ENCODE measurements around the gene MELTF. TPM values are rescaled to one million over a fixed set of nuclear protein-coding genes. Genes with fewer than 3 reads are reported as not detected.
A peak's percentile ranks its signal among the peaks of the same experiment; 100 is the strongest.

The MELTF gene
- total RNA-seq, 5 donors from 2014 or later (not counting 1 experiment from before 2014, with no cell fraction given): 1.2 to 2.6 (median 1.6) TPM

DNA sequence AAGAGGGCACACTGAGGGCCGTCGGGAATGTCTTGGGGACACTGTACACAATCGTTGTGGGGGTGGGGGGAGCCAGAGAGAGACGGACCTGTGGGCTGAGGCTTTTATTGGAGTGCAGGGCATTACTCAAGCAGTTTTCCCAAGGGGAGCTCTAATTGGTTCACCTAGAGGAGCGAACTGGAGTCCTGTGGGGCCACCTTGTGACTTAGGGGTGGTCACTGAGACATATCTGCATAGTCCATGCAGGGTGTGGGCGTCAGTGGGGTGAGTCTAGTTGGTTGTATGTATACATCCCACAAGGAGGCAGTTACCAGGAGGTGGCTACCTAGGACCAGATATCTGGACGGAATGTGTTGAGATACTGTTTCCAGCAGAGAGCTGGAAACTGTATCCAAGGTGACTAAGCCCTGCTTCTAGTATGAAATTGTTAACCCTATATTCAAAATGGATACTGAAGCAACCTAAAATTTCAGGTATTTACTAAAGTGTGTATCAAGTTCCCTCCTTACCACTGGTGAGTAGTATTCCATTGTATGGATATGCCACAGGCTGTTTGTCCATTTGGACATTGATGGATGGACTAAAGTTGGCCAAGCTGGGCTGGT lies 58.4 kb downstream of the MELTF start:
- no peak overlapping the region for H3K4me3 ChIP-seq (ENCODE audit: control insufficient read depth in 1 of 2, extremely low read depth in 1 of 2, low read length in 1 of 2)
- H3K9me3 Mint-ChIP-seq: no peaks in the 10 kb centered on the region
- no peak overlapping the region for H3K27ac ChIP-seq (ENCODE audit: low read length)
- ChIA-PET CTCF (interaction anchor here (0.6 to 1.5 kb wide), 2 partner anchors 134 to 485 kb away, joined by 4 to 5 read pairs; no protein-coding TSS in a partner anchor), POLR2A (no interaction called here)
- H3K27ac Mint-ChIP-seq: no peak overlapping the region
- no peak for ATAC-seq (replicated peaks in 1 of 4)
- 92% methylated on average over 2 of the region's 7 CpGs for WGBS (ENCODE audit: insufficient coverage)
- H3K4me1 Mint-ChIP-seq: peaks cover 8 to 16% (median 9%) of the 10 kb centered on the region in 3 donors
- H3K9me3 ChIP-seq: no peaks in the 10 kb centered on the region
- peaks cover 0 to 11% of the 10 kb centered on the region in 2 experiments for H3K4me1 ChIP-seq (ENCODE audit: control insufficient read depth in 1 of 2, extremely low read depth in 1 of 2, insufficient read depth in 2 of 2, low read length in 2 of 2)
- no peak for DNase-seq
- H3K36me3 ChIP-seq (ENCODE audit: control insufficient read depth in 2 of 2, extremely low read depth in 1 of 2, insufficient read depth in 1 of 2, low read length in 1 of 2): no peaks in the 10 kb centered on the region
- peaks cover 0 to 26% of the 10 kb centered on the region in 2 experiments for H3K27me3 ChIP-seq (replicated peaks in 1 of 2; ENCODE audit: control insufficient read depth in 2 of 2, extremely low read depth in 1 of 2, insufficient read depth in 2 of 2, low read length in 1 of 2)
- no peaks in the 10 kb centered on the region for H3K36me3 Mint-ChIP-seq
- peaks cover 0 to 12% of the 10 kb centered on the region in 2 donors for H3K27me3 Mint-ChIP-seq
- peak overlapping the region in 2 of 3 donors; percentile 73 to 74 for H3K4me3 Mint-ChIP-seq

DNA sequence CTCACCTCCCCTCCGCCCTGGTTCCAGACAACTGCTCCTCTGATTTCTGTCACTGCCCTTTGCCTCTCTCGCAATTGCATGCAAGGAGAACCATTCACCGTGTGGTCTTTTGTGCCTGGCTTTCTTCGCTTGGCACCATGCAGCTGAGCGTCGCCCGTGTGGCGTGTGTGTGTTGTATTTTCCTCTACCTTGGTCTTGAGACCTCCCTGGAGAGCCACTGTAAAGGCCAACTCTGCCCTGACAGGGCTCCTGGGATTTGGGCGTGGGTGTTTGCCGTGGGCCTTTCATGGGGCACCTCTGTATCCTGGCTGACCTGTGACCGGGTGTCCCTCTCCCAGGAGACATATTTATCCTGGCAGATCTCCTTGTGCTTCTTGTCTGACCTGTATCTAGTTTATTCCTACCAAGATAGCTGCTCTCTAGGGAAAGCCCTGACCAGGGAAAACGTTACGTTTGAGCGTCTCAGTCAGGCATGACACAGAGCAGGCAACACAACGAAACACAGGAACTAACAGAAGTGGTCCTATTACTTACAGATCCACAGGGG lies 59.0 kb downstream of the MELTF start:
- Histone ChIP-seq H3K4me1 (ENCODE audit: control insufficient read depth in 1 of 2, extremely low read depth in 1 of 2, insufficient read depth in 2 of 2, low read length in 2 of 2) (peaks cover 0 to 11% of the 10 kb centered on the region in 2 experiments), H3K27ac (ENCODE audit: low read length) (no peak overlapping the region), H3K27me3 (replicated peaks in 1 of 2; ENCODE audit: control insufficient read depth in 2 of 2, extremely low read depth in 1 of 2, insufficient read depth in 2 of 2, low read length in 1 of 2) (peaks cover 0 to 26% of the 10 kb centered on the region in 2 experiments), H3K9me3 (no peaks in the 10 kb centered on the region), H3K36me3 (ENCODE audit: control insufficient read depth in 2 of 2, extremely low read depth in 1 of 2, insufficient read depth in 1 of 2, low read length in 1 of 2) (no peaks in the 10 kb centered on the region), H3K4me3 (ENCODE audit: control insufficient read depth in 1 of 2, extremely low read depth in 1 of 2, low read length in 1 of 2) (no peak overlapping the region)
- H3K9me3 Mint-ChIP-seq: no peaks in the 10 kb centered on the region
- CTCF ChIA-PET: interaction anchor here (0.6 to 1.5 kb wide), 2 partner anchors 133 to 484 kb away, joined by 4 to 5 read pairs; no protein-coding TSS in a partner anchor
- peak overlapping the region; percentile 68 to 74 (median 73) for H3K4me3 Mint-ChIP-seq
- H3K36me3 Mint-ChIP-seq: no peaks in the 10 kb centered on the region
- DNase-seq (no peak), ATAC-seq (replicated peaks in 1 of 4) (no peak)
- POLR2A ChIA-PET: no interaction called here
- H3K27ac Mint-ChIP-seq: no peak overlapping the region
- 86% methylated on average over 15 of the region's 15 CpGs for WGBS (ENCODE audit: insufficient coverage)
- peaks cover 0 to 12% of the 10 kb centered on the region in 2 donors for H3K27me3 Mint-ChIP-seq
- H3K4me1 Mint-ChIP-seq: peaks cover 8 to 16% (median 9%) of the 10 kb centered on the region in 3 donors

DNA sequence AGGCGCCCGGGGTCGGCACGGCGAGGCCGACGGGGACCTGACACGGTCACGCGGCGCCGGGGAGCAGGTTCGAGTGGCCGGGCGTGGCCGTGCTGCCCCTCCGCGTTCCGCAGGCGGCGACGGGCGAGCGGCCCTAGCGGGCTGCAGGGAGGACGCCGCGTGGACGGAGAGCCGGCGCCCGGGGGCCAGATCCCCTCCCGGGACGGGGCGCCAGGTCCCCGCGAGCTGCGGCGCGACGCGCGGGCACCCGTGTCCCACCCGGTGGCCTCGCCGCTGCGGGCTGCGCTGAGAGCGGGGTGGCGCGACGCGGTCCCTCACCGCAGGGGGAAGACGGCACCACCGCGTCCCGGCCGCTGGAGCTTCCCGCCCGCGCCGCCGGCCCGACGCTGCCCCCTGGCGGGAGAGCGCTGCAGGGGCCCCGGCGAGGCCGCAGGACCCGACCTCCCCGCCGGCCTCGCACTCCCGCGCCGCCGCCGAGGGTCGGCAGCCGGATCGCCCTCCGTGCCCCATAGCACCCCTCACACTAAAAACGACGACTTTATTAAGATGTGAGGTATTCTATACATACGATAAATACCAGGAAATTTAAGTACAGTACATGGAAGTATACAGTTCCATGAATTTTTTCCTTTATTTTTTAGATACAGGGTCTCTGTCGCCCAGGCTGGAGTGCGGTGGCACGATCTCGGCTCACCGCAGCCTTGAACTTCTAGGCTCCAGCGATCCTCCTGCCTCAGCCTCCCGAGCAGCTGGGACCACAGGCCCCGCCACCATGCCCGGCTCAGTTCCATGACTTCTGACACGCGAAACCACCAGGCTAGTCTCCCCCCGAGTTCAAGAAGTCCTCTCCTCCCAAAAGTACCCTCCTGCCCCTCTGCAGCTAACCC lies 59.7 kb downstream of the MELTF start:
- 11% methylated on average over 84 of the region's 100 CpGs for WGBS (ENCODE audit: insufficient coverage)
- ATAC-seq (replicated peaks in 1 of 4): peak; percentile 76 to 84 (median 79)
- H3K9me3 ChIP-seq: no peaks in the 10 kb centered on the region
- H3K27me3 ChIP-seq (replicated peaks in 1 of 2; ENCODE audit: control insufficient read depth in 2 of 2, extremely low read depth in 1 of 2, insufficient read depth in 2 of 2, low read length in 1 of 2): peaks cover 0 to 26% of the 10 kb centered on the region in 2 experiments
- DNase-seq: peak in 33 of 35 experiments; percentile 26 to 84 (median 47)
- peaks cover 0 to 12% of the 10 kb centered on the region in 2 donors for H3K27me3 Mint-ChIP-seq
- CTCF ChIA-PET: interaction anchor here in 1 of 2 donors (0.7 to 1.5 kb wide), 3 partner anchors 103 to 133 kb away, joined by 3 to 5 read pairs (median 5); no protein-coding TSS in a partner anchor
- H3K4me3 ChIP-seq (ENCODE audit: control insufficient read depth in 1 of 2, extremely low read depth in 1 of 2, low read length in 1 of 2): peak overlapping the region; percentile 46 to 68
- H3K27ac Mint-ChIP-seq: no peak overlapping the region
- peaks cover 0 to 11% of the 10 kb centered on the region in 2 experiments for H3K4me1 ChIP-seq (ENCODE audit: control insufficient read depth in 1 of 2, extremely low read depth in 1 of 2, insufficient read depth in 2 of 2, low read length in 2 of 2)
- no peaks in the 10 kb centered on the region for H3K36me3 Mint-ChIP-seq
- no peaks in the 10 kb centered on the region for H3K9me3 Mint-ChIP-seq
- no peak overlapping the region for H3K27ac ChIP-seq (ENCODE audit: low read length)
- H3K4me1 Mint-ChIP-seq: peaks cover 8 to 16% (median 9%) of the 10 kb centered on the region in 3 donors
- no peaks in the 10 kb centered on the region for H3K36me3 ChIP-seq (ENCODE audit: control insufficient read depth in 2 of 2, extremely low read depth in 1 of 2, insufficient read depth in 1 of 2, low read length in 1 of 2)
- peak overlapping the region; percentile 68 to 74 (median 73) for H3K4me3 Mint-ChIP-seq
- POLR2A ChIA-PET: no interaction called here

DNA sequence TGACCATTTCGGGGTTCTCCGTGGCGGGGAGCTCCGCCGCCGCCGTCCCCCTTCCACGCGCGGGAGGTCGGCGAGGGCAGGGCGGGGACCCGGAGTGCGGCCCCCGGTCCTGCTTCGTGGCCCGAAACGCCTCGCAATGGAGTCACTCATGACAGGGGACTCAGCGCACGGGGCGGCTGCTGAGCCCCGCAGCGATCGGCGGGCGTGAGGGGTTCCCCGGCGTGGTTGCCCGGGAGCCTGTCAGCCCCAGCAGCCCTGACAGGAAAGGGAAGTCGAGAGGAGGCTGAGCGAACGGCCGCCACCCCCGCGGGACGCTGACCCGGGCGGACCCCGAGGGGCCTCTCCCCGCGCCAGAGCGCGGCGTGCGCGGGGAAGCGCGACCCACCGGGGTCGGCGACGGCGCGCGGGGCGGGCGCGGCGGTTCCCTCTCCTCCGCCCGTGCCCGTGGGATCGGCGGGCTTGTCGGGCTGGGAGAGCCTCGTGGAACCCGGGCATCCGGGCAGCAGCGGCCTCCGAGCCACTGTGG lies 60.4 kb downstream of the MELTF start:
- Histone ChIP-seq H3K27ac (ENCODE audit: low read length) (no peak overlapping the region), H3K36me3 (ENCODE audit: control insufficient read depth in 2 of 2, extremely low read depth in 1 of 2, insufficient read depth in 1 of 2, low read length in 1 of 2) (no peaks in the 10 kb centered on the region), H3K4me3 (ENCODE audit: control insufficient read depth in 1 of 2, extremely low read depth in 1 of 2, low read length in 1 of 2) (peak overlapping the region; percentile 46 to 68), H3K4me1 (ENCODE audit: control insufficient read depth in 1 of 2, extremely low read depth in 1 of 2, insufficient read depth in 2 of 2, low read length in 2 of 2) (peaks cover 0 to 11% of the 10 kb centered on the region in 2 experiments), H3K9me3 (no peaks in the 10 kb centered on the region), H3K27me3 (replicated peaks in 1 of 2; ENCODE audit: control insufficient read depth in 2 of 2, extremely low read depth in 1 of 2, insufficient read depth in 2 of 2, low read length in 1 of 2) (peaks cover 0 to 20% of the 10 kb centered on the region in 2 experiments)
- no peak overlapping the region for H3K27ac Mint-ChIP-seq
- CTCF ChIA-PET: interaction anchor here in 1 of 2 donors (0.7 to 0.8 kb wide), 2 partner anchors 102 to 132 kb away, joined by 3 to 5 read pairs; no protein-coding TSS in a partner anchor
- ATAC-seq (replicated peaks in 1 of 4) (peak; percentile 49 to 58 (median 54)), DNase-seq (peak in 22 of 35 experiments; percentile 3 to 58 (median 24))
- POLR2A ChIA-PET: interaction anchor here in 1 of 2 donors (0.5 to 0.6 kb wide), 2 partner anchors 263 to 850 kb away, joined by 3 to 4 read pairs; no protein-coding TSS in a partner anchor
- H3K4me1 Mint-ChIP-seq: peaks cover 8 to 16% (median 9%) of the 10 kb centered on the region in 3 donors
- no peaks in the 10 kb centered on the region for H3K36me3 Mint-ChIP-seq
- H3K27me3 Mint-ChIP-seq: peaks cover 0 to 12% of the 10 kb centered on the region in 2 donors
- WGBS (ENCODE audit: insufficient coverage): under 1% methylated on average over 72 of the region's 72 CpGs
- peak overlapping the region; percentile 73 to 82 (median 81) for H3K4me3 Mint-ChIP-seq
- H3K9me3 Mint-ChIP-seq: no peaks in the 10 kb centered on the region

DNA sequence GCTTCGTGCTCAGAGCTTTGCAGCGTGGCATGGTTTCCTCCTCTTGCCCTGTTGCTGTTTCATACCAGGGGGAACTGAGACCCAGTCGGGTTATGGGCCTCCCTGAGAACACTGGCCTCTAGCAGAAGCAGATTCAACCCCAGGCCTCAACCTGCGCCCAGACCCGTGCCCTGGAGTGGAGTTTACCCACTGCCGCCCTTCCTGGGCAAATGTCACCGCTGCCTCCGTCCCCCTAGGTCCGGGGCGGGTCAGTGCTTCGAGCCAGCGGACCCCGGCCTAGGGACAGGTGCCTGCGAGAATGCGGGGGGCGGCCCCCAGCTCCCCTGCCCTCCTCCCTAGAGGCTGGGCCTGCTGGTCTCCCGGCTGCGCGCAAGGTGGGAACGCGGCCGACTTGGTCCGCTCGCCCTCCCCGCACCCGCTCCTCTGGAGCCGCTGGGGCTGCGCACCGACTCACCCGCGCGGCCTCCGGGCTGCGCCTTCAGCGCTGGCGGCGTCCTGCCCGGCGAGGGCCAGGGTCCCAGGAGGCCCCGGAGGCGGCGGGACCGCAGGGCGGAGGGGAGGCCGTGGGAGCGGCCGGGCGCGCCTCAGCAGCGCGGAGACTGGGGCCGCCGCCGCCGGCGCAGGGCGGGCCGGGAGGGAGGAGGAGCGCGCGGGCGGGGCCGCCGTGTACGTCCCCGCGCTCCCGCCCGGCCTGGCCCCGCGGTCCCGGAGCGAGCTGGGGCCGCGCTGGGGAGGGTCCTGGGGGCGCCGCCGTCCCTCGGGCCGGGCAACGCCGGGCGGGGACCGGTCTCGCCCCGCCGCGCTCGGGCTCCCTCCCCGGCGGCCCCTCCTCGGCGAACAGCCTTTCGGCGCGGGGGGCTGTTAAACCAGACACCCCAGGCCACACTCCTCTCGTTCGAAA lies 61.1 kb downstream of the MELTF start, which contains the start of gene PIGZ:
PIGZ (minus strand) TSS at position 601 of the 901 bp plus-strand sequence. CDS start 16,802 bp downstream, outside the sequence.
- peaks cover 8 to 16% (median 9%) of the 10 kb centered on the region in 3 donors for H3K4me1 Mint-ChIP-seq
- WGBS (ENCODE audit: insufficient coverage): 6% methylated on average over 91 of the region's 98 CpGs
- H3K36me3 Mint-ChIP-seq: no peaks in the 10 kb centered on the region
- DNase-seq (peak in 8 of 35 experiments; percentile 12 to 59 (median 30)), ATAC-seq (replicated peaks in 1 of 4) (peak; percentile 71 to 76 (median 75))
- peaks cover 0 to 12% of the 10 kb centered on the region in 2 donors for H3K27me3 Mint-ChIP-seq
- no peaks in the 10 kb centered on the region for H3K9me3 Mint-ChIP-seq
- H3K27ac ChIP-seq (ENCODE audit: low read length): no peak within 1 kb of the TSS
- H3K4me3 Mint-ChIP-seq: peak within 1 kb of the TSS; percentile 73 to 82 (median 81)
- no peaks in the 10 kb centered on the region for H3K9me3 ChIP-seq
- H3K36me3 ChIP-seq (ENCODE audit: control insufficient read depth in 2 of 2, extremely low read depth in 1 of 2, insufficient read depth in 1 of 2, low read length in 1 of 2): no peaks in the 10 kb centered on the region
- no peak within 1 kb of the TSS for H3K27ac Mint-ChIP-seq
- CTCF ChIA-PET: interaction anchor here in 1 of 2 donors (0.5 kb wide), 1 partner anchor 330 kb away, joined by 4 read pairs; the partner anchor contains the start of gene DLG1
- POLR2A ChIA-PET: interaction anchor here in 1 of 2 donors (0.5 to 0.6 kb wide), 2 partner anchors 264 to 851 kb away, joined by 3 to 4 read pairs; no protein-coding TSS in a partner anchor
- H3K4me1 ChIP-seq (ENCODE audit: control insufficient read depth in 1 of 2, extremely low read depth in 1 of 2, insufficient read depth in 2 of 2, low read length in 2 of 2): peaks cover 0 to 11% of the 10 kb centered on the region in 2 experiments
- H3K4me3 ChIP-seq (ENCODE audit: control insufficient read depth in 1 of 2, extremely low read depth in 1 of 2, low read length in 1 of 2): peak within 1 kb of the TSS; percentile 47 to 68
- peaks cover 0 to 20% of the 10 kb centered on the region in 2 experiments for H3K27me3 ChIP-seq (replicated peaks in 1 of 2; ENCODE audit: control insufficient read depth in 2 of 2, extremely low read depth in 1 of 2, insufficient read depth in 2 of 2, low read length in 1 of 2)
